ENCODE measurements around the gene SPCS2. TPM values are rescaled to one million over a fixed set of nuclear protein-coding genes. Genes with fewer than 3 reads are reported as not detected.

SPCS2 gene
- total RNA-seq, 4 donors from 2014 or later, result 14.0 to 28.5 (median 18.3) TPM

GRCh38 chr11:74978041-74978440, 29.0 kb downstream of the SPCS2 start:
- no peaks in the 10 kb centered on the region for H3K9me3 ChIP-seq
- H3K27me3 ChIP-seq, result no peaks in the 10 kb centered on the region
- no peak overlapping the region for H3K27ac ChIP-seq
- no peak for TF ChIP-seq CTCF (IDR thresholded peaks at IDR 0.05)
- no peak overlapping the region for H3K4me3 ChIP-seq
- peaks cover 0 to 57% (median 0%) of the 10 kb centered on the region in 3 donors for H3K36me3 ChIP-seq
- H3K4me1 ChIP-seq, result no peaks in the 10 kb centered on the region
- no peak for DNase-seq

GRCh38 chr11:74980634-74981033, 31.6 kb downstream of the SPCS2 start:
- DNase-seq, result no peak
- Histone ChIP-seq H3K4me1 (no peaks in the 10 kb centered on the region), H3K9me3 (no peaks in the 10 kb centered on the region), H3K36me3 (peaks cover 0 to 35% (median 0%) of the 10 kb centered on the region in 3 donors), H3K27ac (no peak overlapping the region), H3K4me3 (no peak overlapping the region), H3K27me3 (no peaks in the 10 kb centered on the region)
- TF ChIP-seq POLR2A (IDR thresholded peaks at IDR 0.05) (no peak), CTCF (IDR thresholded peaks at IDR 0.05) (no peak)

- Histone ChIP-seq H3K27ac (no peak overlapping the region), H3K9me3 (no peaks in the 10 kb centered on the region), H3K4me1 (no peaks in the 10 kb centered on the region), H3K4me3 (no peak overlapping the region), H3K36me3 (peaks cover 0 to 24% (median 0%) of the 10 kb centered on the region in 3 donors), H3K27me3 (no peaks in the 10 kb centered on the region)
- TF ChIP-seq POLR2A (IDR thresholded peaks at IDR 0.05), result no peak
- TF ChIP-seq CTCF (IDR thresholded peaks at IDR 0.05), result no peak
- DNase-seq, result no peak
Observed at GRCh38 chr11:74981888-74982287, 32.8 kb downstream of the SPCS2 start.

GRCh38 chr11:74984070-74984469, 35.0 kb downstream of the SPCS2 start:
- no peak for TF ChIP-seq CTCF (IDR thresholded peaks at IDR 0.05)
- no peak for TF ChIP-seq POLR2A (IDR thresholded peaks at IDR 0.05)
- Histone ChIP-seq H3K4me3 (no peak overlapping the region), H3K27ac (no peak overlapping the region), H3K9me3 (no peaks in the 10 kb centered on the region), H3K36me3 (peaks cover 0 to 7% (median 0%) of the 10 kb centered on the region in 3 donors), H3K27me3 (no peaks in the 10 kb centered on the region), H3K4me1 (peaks cover 0 to 3% (median 0%) of the 10 kb centered on the region in 4 donors)
- DNase-seq, result no peak

GRCh38 chr11:74984730-74985129, 35.7 kb downstream of the SPCS2 start:
- Histone ChIP-seq H3K27ac (no peak overlapping the region), H3K36me3 (peaks cover 0 to under 1% (median 0%) of the 10 kb centered on the region in 3 donors), H3K9me3 (no peaks in the 10 kb centered on the region), H3K4me1 (peaks cover 0 to 3% (median 0%) of the 10 kb centered on the region in 4 donors), H3K4me3 (no peak overlapping the region), H3K27me3 (no peaks in the 10 kb centered on the region)
- no peak for DNase-seq
- no peak for TF ChIP-seq CTCF (IDR thresholded peaks at IDR 0.05)
- no peak for TF ChIP-seq POLR2A (IDR thresholded peaks at IDR 0.05)

Data from Peyer's patch (tissue), 4 donors.